NCI-H1092 (cell line): ENCODE measurements around the gene RCBTB1.
"Not testable (repeated sequence)": the region's sequence is repeated elsewhere in the genome, so short reads cannot be mapped to it uniquely, and the experiment has no call there.

Source experiments
- DNase-seq: peaks from one replicate; lab custom pipeline; 2025; lab: John Stamatoyannopoulos, UW

The RCBTB1 gene

GRCh38 chr13:49604570-49604969, 19.2 kb upstream of the RCBTB1 start:
- DNase-seq = no peak

DNA sequence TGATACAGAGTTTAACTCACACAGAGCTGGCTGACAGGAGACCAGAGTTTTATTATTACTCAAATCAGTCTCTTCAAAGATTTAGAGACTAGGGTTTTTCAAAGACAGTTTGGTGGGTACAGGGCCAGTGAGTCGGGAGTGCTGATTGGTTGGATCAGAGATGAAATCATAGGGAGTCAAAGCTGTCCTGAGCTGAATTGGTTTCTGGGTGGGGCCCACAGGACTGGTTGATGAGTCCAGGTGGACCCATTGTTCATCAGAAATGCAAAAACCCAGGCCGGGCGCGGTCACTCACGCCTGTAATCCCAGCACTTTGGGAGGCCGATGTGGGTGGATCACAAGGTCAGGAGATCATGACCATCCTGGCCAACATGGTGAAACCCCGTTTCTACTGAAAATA, 17.3 kb upstream of the RCBTB1 start:
- DNase-seq = not testable (repeated sequence)

GRCh38 chr13:49602005-49602404, 16.6 kb upstream of the RCBTB1 start:
- DNase-seq = no peak

- no peak for DNase-seq
Measured at GRCh38 chr13:49597043-49597641, 11.8 kb upstream of the RCBTB1 start.

DNA sequence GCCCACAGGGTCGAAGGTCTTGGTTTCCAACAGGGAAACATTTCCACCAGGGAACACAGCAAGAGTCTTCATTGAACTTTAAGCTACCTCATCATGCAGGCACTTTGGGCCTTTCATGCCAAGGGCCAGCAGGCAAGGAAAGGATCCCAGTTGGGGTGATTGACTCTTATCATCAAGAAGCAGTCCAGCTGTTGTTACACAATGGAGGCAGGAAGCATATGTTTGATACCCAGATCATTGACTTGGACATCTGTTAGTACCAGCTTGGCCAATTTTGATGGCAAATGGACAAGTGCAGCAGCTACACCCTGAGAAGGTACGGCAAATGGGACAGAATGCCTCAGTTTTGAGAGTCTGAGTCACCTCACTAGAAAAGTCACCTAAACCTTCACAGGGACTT, 10.9 kb upstream of the RCBTB1 start:
- no peak for DNase-seq

DNA sequence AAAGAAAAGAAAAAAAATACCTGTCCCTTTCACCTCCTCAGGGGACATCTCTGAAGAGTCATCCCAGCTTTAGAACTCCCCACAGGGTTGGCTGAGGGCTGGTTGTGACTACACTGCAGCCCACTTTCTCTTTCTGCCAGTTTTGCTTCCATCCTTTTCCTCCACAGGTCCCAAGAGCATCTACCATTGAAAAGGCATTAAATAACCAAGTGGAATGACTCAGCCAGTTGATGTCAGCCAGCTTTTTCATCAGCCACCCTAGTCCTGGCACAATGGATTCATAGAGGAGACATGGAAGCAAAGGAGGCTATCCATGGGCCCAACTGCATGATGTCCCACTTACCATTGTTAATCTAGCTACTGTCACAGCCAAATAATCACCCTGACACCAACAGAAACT, 9.2 kb upstream of the RCBTB1 start:
- no peak for DNase-seq

DNA sequence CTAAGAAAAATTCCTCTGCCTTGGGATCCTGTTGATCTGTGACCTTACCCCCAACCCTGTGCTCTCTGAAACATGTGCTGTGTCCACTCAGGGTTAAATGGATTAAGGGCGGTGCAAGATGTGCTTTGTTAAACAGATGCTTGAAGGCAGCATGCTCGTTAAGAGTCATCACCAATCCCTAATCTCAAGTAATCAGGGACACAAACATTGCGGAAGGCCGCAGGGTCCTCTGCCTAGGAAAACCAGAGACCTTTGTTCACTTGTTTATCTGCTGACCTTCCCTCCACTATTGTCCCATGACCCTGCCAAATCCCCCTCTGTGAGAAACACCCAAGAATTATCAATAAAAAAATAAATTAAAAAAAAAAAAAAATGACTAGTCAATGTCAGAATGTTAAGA, 8.5 kb upstream of the RCBTB1 start:
- DNase-seq = not testable (repeated sequence)

DNA sequence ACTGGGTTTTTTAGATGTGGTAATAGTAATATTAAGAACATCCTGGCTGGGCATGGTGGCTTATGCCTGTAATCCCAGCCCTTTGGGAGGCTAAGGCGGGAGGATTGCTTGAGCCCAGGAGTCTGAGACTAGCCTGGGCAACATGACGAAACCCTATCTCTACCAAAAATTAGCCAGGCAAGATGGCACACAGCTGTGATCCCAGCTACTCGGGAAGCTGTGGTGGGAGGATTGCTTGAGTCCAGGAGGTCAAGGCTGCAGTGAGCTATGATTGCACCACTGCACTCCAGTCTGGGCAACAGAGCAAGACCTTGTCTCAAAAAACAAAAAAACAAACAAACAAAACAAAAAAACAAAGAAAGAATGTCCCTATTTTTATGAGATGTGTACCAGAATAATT, 5.4 kb upstream of the RCBTB1 start:
- DNase-seq = not testable (repeated sequence)

DNA sequence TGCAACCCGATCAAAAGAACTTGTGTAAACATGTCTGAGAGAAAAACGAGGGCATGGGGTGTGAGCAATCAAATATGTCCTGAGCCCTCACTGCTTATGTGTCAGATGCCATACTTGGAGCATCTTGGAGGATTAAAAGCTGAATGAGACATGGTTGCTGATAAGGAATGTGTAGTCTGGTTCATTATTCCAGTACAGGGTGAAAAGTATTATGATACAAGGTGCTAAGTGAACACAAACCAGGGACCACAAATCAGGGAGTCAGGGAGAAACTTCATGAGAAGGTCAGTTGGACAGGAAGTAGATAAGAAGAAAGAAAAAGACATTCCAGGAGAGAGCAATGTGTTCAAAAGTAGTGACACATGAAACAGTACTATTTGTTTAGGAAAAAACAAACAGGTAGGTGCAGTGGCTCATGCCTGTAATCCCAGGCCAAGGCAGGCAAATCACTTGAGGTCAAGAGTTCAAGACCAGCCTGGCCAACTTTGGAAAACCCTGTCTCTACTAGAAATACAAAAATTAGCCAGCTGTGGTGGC, 2.0 kb upstream of the RCBTB1 start:
- DNase-seq = no peak

DNA sequence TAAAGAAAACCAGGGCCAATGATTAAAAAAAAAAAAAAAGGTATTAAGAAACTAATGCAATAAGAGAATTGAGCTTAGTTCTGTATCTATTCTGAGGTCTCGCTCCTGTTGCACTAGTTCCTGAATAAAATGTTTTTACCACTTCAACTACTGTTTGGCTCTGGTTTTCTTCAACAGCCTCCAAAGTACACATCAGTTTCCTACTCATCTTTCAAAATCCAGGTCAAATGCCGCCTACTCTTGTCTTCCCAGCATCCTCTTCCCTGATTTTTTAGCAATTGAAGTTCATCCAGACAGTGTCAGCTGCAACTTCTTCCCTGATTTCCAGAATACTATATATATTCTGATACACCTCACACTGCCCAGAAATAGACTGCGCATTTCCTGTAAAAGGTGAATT, 1.4 kb upstream of the RCBTB1 start:
- DNase-seq = no peak

DNA sequence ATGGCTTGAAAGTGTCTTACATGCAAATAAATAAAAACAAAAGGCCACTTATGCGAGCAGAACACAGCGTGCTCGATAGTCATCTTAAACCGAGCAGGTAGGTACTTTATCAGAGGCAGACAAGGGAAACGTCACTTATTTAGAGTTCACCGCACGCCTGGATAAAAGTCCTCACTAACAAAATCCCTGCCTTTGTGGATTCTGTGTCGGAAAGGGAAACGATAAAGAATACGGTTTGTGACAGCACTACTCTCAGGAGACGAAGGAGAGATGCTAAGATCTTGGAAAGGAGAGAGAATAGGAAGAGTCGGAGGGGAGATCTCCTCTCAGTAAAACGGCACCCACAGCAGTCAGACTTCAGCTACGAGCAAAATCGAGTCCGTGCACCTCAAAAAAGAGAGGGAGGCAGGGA, 581 bp downstream of the RCBTB1 start:
- no peak for DNase-seq

GRCh38 chr13:49580980-49581680, 4.2 kb downstream of the RCBTB1 start:
- DNase-seq = no peak

DNA sequence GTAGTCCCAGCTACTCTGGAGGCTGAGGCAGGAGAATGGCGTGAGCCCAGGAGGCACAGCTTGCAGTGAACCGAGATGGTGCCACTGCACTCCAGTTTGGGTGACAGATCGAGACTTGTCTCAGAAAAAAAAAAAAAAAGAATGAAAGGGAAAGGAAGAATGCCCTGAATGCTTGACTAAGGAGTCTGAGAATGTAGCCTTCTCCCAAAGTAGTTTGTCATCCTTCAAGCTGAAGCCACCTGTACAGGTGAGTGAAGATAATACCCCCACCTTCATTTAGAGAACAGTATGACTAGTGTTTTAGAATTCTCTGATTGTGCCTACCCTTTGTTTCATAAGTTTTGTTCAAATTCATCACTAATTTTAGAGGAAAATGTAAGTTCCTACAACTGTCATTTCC, 5.9 kb downstream of the RCBTB1 start:
- DNase-seq = no peak

DNA sequence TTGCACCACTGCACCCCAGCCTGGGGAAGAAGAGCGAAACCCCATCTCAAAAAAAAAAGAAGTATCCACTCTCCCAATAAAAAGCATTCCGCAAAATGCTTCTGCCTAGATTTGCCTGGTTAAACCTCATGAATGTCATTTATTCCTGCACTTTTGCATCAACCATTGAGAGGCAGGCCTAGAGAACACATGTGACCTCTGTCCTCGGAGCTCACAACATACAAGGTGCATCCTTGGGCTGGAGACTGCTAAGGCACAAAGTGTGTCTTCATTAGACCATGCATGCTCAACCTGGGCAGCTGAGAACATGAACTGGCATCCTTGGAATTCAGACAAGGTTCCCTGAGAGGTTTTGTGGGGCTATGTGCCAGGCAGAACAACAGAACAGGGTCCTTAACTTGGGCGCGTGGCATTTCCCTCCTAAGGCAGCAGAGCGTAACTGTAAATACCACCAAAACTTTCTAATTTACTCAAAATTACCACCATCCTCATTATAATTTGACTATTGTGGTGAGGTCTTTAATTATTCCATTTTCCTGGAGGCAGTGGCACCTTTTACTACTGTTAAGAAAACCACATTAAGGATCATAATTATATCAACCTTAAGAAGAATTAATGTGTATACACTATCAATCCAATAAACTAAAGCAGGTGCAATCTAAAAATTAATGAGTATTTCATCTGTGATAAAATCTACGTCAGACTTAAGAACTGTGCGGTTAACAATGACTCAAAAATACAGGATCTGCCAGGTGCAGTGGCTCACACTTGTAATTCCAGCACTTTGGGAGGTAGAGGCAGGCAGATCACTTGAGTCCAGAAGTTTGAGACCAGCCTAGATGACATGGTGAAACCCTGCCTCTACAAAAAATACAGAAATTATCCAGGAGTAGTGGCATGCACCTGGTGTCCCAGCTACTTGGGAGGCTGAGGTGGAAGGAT, 13.8 kb downstream of the RCBTB1 start:
- DNase-seq = no peak

GRCh38 chr13:49569993-49570689, 15.2 kb downstream of the RCBTB1 start:
- DNase-seq = no peak

- no peak for DNase-seq
Measured at GRCh38 chr13:49567491-49567890, 17.9 kb downstream of the RCBTB1 start.

DNA sequence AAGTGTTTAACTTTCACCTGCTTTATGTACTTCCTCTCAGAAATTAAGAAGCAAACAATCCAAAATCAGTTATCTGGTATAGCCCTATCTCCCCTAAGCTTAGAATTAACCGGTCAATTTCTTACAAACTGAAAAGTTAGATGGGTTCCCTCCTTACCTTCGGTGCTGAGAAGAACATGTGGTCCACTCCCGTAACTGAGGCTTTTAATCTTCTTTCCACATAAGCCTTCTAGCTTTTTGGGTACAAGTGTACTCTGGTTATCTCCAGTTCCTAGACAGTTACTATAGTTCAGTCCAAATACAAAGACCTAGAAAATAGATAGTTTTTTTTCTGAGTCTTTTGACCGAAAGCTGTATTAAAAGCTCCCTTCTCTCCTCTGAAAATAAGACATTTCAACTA, 18.9 kb downstream of the RCBTB1 start:
- DNase-seq = no peak

DNA sequence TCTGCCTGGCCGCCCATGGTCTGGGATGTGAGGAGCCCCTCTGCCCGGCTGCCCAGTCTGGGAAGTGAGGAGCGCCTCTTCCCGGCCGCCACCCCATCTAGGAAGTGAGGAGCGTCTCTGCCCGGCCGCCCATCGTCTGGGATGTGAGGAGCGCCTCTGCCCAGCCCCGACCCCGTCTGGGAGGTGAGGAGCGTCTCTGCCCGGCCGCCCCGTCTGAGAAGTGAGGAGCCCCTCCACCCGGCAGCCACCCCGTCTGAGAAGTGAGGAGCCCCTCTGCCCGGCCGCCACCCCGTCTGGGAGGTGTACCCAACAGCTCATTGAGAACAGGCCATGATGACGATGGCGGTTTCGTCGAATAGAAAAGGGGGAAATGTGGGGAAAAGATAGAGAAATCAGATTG, 19.9 kb downstream of the RCBTB1 start:
- not testable (repeated sequence) for DNase-seq

- no peak for DNase-seq
Measured at GRCh38 chr13:49563516-49563915, 21.8 kb downstream of the RCBTB1 start.

- no peak for DNase-seq
Measured at GRCh38 chr13:49561062-49561410, 24.3 kb downstream of the RCBTB1 start.

GRCh38 chr13:49560270-49561061, 24.9 kb downstream of the RCBTB1 start:
- no peak for DNase-seq
